GM21717 (cell line): ENCODE measurements around the gene ADAMTS13.
"Not testable (repeated sequence)": the region's sequence is repeated elsewhere in the genome, so short reads cannot be mapped to it uniquely, and the experiment has no call there.

Experiments used
- ATAC-seq: cut with Tn5 transposase; IDR thresholded peaks from one replicate; pipeline ENCODE4 v1.9.1; 2021; ENCODE audit warnings: mild to moderate bottlenecking, moderate library complexity; ENCODE audit not compliant: unreplicated experiment

The ADAMTS13 gene

GRCh38 chr9:133391449-133391848 is 30.7 kb upstream of the ADAMTS13 start:
- not testable (repeated sequence) for ATAC-seq

- not testable (repeated sequence) for ATAC-seq
Observed at GRCh38 chr9:133392308-133392707, 29.9 kb upstream of the ADAMTS13 start.

- no peak for ATAC-seq
Observed at GRCh38 chr9:133393399-133393798, 28.8 kb upstream of the ADAMTS13 start.

- ATAC-seq: no peak
Observed at GRCh38 chr9:133394687-133395271, 27.4 kb upstream of the ADAMTS13 start.

- no peak for ATAC-seq
Observed at GRCh38 chr9:133396952-133397351, 25.2 kb upstream of the ADAMTS13 start.

GRCh38 chr9:133397370-133397769 is 24.8 kb upstream of the ADAMTS13 start:
- ATAC-seq: no peak

GRCh38 chr9:133397895-133398294 is 24.3 kb upstream of the ADAMTS13 start:
- no peak for ATAC-seq

- ATAC-seq: no peak
Observed at GRCh38 chr9:133400292-133400691, 21.9 kb upstream of the ADAMTS13 start.

GRCh38 chr9:133401588-133401987 is 20.6 kb upstream of the ADAMTS13 start:
- ATAC-seq: no peak

GRCh38 chr9:133402689-133403088 is 19.5 kb upstream of the ADAMTS13 start:
- ATAC-seq: no peak

- no peak for ATAC-seq
Observed at GRCh38 chr9:133403766-133404453, 18.3 kb upstream of the ADAMTS13 start.

GRCh38 chr9:133404454-133405002 is 17.6 kb upstream of the ADAMTS13 start:
- ATAC-seq: no peak

- no peak for ATAC-seq
Observed at GRCh38 chr9:133405508-133406438, 16.4 kb upstream of the ADAMTS13 start.

GRCh38 chr9:133406480-133407307 is 15.5 kb upstream of the ADAMTS13 start:
- ATAC-seq: no peak

- ATAC-seq: no peak
Observed at GRCh38 chr9:133408042-133408441, 14.1 kb upstream of the ADAMTS13 start.

GRCh38 chr9:133415170-133415569 is 7.0 kb upstream of the ADAMTS13 start:
- ATAC-seq: no peak

GRCh38 chr9:133417541-133418461 is 4.4 kb upstream of the ADAMTS13 start, which contains the start of gene REXO4:
Gene REXO4, minus strand, starts transcription at chr9:133418010. Its CDS starts 166 bp downstream, at chr9:133417844.
- peak; percentile 71 for ATAC-seq

GRCh38 chr9:133419005-133419404 is 3.2 kb upstream of the ADAMTS13 start:
- ATAC-seq: no peak

- ATAC-seq: no peak
Observed at GRCh38 chr9:133420392-133420827, 1.8 kb upstream of the ADAMTS13 start.
